HCT116 (cell line): ENCODE results near the gene DOCK10. TPM values are rescaled to one million over a fixed set of nuclear protein-coding genes. Genes with fewer than 3 reads are reported as not detected.

Source experiments
- ATAC-seq: fragments of 200-7000 bp; cut with Tn5 transposase; 2 replicates; pipeline ENCODE4 v1.9.1; 2020; ENCODE audit warnings: mild to moderate bottlenecking, moderate library complexity
- BruUV-seq: library from RNA; stranded (reverse); fragments of 400-500 nt; replicated peaks from 2 replicates; lab custom pipeline; 2021; lab: Mats Ljungman, UMichigan
- CTCF ChIA-PET: fragments of 300-600 bp; sonication (Branson Sonifier 250); formaldehyde crosslinking; loops from one replicate; lab custom pipeline; 2021; ENCODE audit warnings: antibody characterized with exemption; lab: Charles Lee
- POLR2A ChIA-PET: fragments of 300-600, 350-600 bp; sonication (Branson Sonifier 250); formaldehyde crosslinking; loops from one replicate; lab custom pipeline; 2021; ENCODE audit warnings: antibody characterized with exemption; lab: Charles Lee
- RAD21 ChIA-PET, 2 experiments: fragments of 300-600 bp; sonication (Branson Sonifier 250); formaldehyde crosslinking; loops; one replicate each; lab custom pipeline; 2023; ENCODE audit warnings: low total read pairs in 2 of 2; ENCODE audit not compliant: uncharacterized antibody in 2 of 2, unreplicated experiment in 2 of 2, low non-redundant PET in 1 of 2; lab: Charles Lee
- DNase-seq: peaks from one replicate; pipeline ENCODE4 v3.0.0-alpha.2; 2010; ENCODE audit warnings: low read depth, low spot score
- H2AFZ ChIP-seq: fragments of 200-600 bp; shearing (Covaris generic), sonication (generic); 2 replicates; pipeline ENCODE4 v1.6.1; 2017; ENCODE audit warnings: low read depth, mixed run types, mixed read lengths, antibody characterized with exemption, low read length; ENCODE audit not compliant: poor library complexity, severe bottlenecking
- H3K27ac ChIP-seq: 2 replicates; pipeline ENCODE4 v1.5.1; 2012; ENCODE audit warnings: low read depth, low read length
- H3K27me3 ChIP-seq: fragments of 200-600 bp; sonication (generic); 2 replicates; pipeline ENCODE4 v1.6.1; 2016; ENCODE audit warnings: mixed run types, low read length, mixed read lengths; ENCODE audit not compliant: insufficient read depth
- H3K36me3 ChIP-seq, 2 experiments: fragments of 200-500 bp in 1 of 2; fragments of 200-600 bp in 1 of 2; sonication (Bioruptor generic) in 1 of 2; sonication (generic) in 1 of 2; 2 replicates each; pipeline versions ENCODE4 v1.5.1 to v1.6.1; 2014 to 2016; ENCODE audit warnings: low read length in 2 of 2, inconsistent platforms in 1 of 2, mixed read lengths in 1 of 2, mixed run types in 1 of 2; ENCODE audit not compliant: insufficient read depth in 2 of 2, control insufficient read depth in 1 of 2
- H3K4me1 ChIP-seq, 2 experiments: fragments of 200-600 bp in 1 of 2; sonication (generic) in 1 of 2; 2 replicates each; pipeline versions ENCODE4 v1.5.1 to v1.6.1; 2012 to 2017; ENCODE audit warnings: low read length in 2 of 2, inconsistent platforms in 1 of 2, mild to moderate bottlenecking in 1 of 2, mixed read lengths in 1 of 2, mixed run types in 1 of 2, moderate library complexity in 1 of 2; ENCODE audit not compliant: insufficient read depth in 2 of 2, control insufficient read depth in 1 of 2
- H3K4me2 ChIP-seq: fragments of 200-600 bp; sonication (generic); 2 replicates; pipeline ENCODE4 v1.6.1; 2017; ENCODE audit warnings: mixed run types, low read length, mixed read lengths
- H3K4me3 ChIP-seq, 2 experiments: fragments of 200-600 bp in 1 of 2; sonication (generic) in 1 of 2; replicated peaks in 1 of 2; 2 replicates each; pipeline ENCODE4 v1.5.1; 2011 to 2016; ENCODE audit warnings: low read length in 2 of 2, control low read depth in 1 of 2, low read depth in 1 of 2, mild to moderate bottlenecking in 1 of 2, mixed read lengths in 1 of 2, mixed run types in 1 of 2
- H3K79me2 ChIP-seq: fragments of 200-600 bp; sonication (generic); 2 replicates; pipeline ENCODE4 v1.6.1; 2017; ENCODE audit warnings: mild to moderate bottlenecking, mixed run types, low read length, moderate library complexity, mixed read lengths; ENCODE audit not compliant: insufficient read depth
- H3K9ac ChIP-seq: fragments of 200-600 bp; sonication (generic); 2 replicates; pipeline ENCODE4 v1.6.1; 2016; ENCODE audit warnings: low read length, mixed read lengths
- H3K9me2 ChIP-seq: fragments of 200-600 bp; sonication (generic), shearing (Covaris generic); 2 replicates; pipeline ENCODE4 v1.6.1; 2017; ENCODE audit warnings: mixed run types, mild to moderate bottlenecking, moderate library complexity; ENCODE audit not compliant: insufficient read depth
- H3K9me3 ChIP-seq, 2 experiments: fragments of 200-500 bp in 1 of 2; fragments of 200-600 bp in 1 of 2; sonication (Bioruptor generic) in 1 of 2; sonication (generic) in 1 of 2; 2 replicates each; pipeline ENCODE4 v1.6.1; 2014 to 2017; ENCODE audit warnings: low read length in 2 of 2, mixed read lengths in 2 of 2, inconsistent platforms in 1 of 2, low read depth in 1 of 2, mild to moderate bottlenecking in 1 of 2, mixed run types in 1 of 2, moderate library complexity in 1 of 2; ENCODE audit not compliant: control insufficient read depth in 1 of 2, insufficient read depth in 1 of 2
- H4K20me1 ChIP-seq: fragments of 200-600 bp; sonication (generic), shearing (Covaris generic); 2 replicates; pipeline ENCODE4 v1.6.1; 2017; ENCODE audit warnings: mixed run types, mild to moderate bottlenecking, moderate library complexity; ENCODE audit not compliant: insufficient read depth
- CBX3 ChIP-seq: IDR thresholded peaks from 2 replicates; pipeline ENCODE4 v1.6.1; 2012; ENCODE audit warnings: low read depth
- FOSL1 ChIP-seq: IDR thresholded peaks from 2 replicates; pipeline ENCODE4 v1.6.1; 2012; ENCODE audit warnings: low read depth
- POLR2A ChIP-seq: IDR thresholded peaks from 2 replicates; pipeline ENCODE4 v1.7.0; 2011; ENCODE audit warnings: borderline replicate concordance; ENCODE audit not compliant: insufficient read depth, insufficient read length; ENCODE audit errors: extremely low read depth
- POLR2AphosphoS5 ChIP-seq: IDR thresholded peaks from 2 replicates; pipeline ENCODE4 v1.6.1; 2011; ENCODE audit warnings: mild to moderate bottlenecking, low read depth, low read length, moderate library complexity
- SRF ChIP-seq: IDR thresholded peaks from 2 replicates; pipeline ENCODE4 v1.6.1; 2012; ENCODE audit warnings: low read depth
- ZFX ChIP-seq: fragments of 450-650 bp; IDR thresholded peaks from 2 replicates; pipeline ENCODE4 v1.6.1; 2017
- intact Hi-C: fragments of 100-400 bp; cut with micrococcal nuclease; formaldehyde crosslinking; loops from 2 replicates; pipeline ENCODE4 v1.10.0; 2022
- total RNA-seq: library from RNA; stranded (reverse); gene quantifications from one replicate; pipeline ENCODE4 v1.2.1, GENCODE V29; 2021; ENCODE audit not compliant: unreplicated experiment

Gene DOCK10
- total RNA-seq, 1 experiment from 2014 or later, result 0.54 TPM

DNA sequence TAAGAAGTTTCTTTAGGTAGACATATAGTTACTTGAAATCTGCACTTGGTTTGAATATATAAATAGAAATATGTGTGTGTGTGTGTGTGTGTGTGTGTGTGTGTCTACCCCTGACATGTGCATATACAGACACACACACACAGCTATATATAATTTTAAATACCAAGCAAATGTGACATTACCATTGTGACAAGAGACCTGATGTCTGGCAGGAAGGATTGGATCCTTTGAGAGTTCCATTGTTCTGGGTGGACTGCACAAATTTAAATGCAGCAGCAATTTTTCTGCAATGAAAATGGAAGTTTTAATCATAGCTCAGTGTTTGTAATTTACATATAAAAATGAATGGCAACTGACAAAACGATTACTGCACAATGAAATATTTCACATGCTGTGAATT lies 238.3 kb downstream of the DOCK10 start:
- DNase-seq, result no peak
- Histone ChIP-seq H3K79me2 (no peaks in the 10 kb centered on the region), H3K4me3 (no peak overlapping the region), H3K4me1 (0 out of 4 replicates have a peak, but pooled peaks cover 0 to 5% of the 10 kb centered on the region in 2 experiments), H2AFZ (no peak overlapping the region), H3K9me3 (no peaks in the 10 kb centered on the region), H3K9me2 (no peaks in the 10 kb centered on the region), H3K27ac (no peak overlapping the region), H3K36me3 (no peaks in the 10 kb centered on the region), H3K4me2 (no peak overlapping the region), H3K9ac (no peak overlapping the region), H4K20me1 (no peaks in the 10 kb centered on the region), H3K27me3 (no peaks in the 10 kb centered on the region)
- BruUV-seq, result no TSS peak
- intact Hi-C loops, result no loop called here
- POLR2A ChIA-PET, result no interaction called here
- RAD21 ChIA-PET, result no interaction called here
- CTCF ChIA-PET, result no interaction called here
- ATAC-seq, result no peak
- TF ChIP-seq SRF, result no peak
- TF ChIP-seq CBX3, result no peak
- no peak for TF ChIP-seq ZFX
- no peak for TF ChIP-seq POLR2AphosphoS5

DNA sequence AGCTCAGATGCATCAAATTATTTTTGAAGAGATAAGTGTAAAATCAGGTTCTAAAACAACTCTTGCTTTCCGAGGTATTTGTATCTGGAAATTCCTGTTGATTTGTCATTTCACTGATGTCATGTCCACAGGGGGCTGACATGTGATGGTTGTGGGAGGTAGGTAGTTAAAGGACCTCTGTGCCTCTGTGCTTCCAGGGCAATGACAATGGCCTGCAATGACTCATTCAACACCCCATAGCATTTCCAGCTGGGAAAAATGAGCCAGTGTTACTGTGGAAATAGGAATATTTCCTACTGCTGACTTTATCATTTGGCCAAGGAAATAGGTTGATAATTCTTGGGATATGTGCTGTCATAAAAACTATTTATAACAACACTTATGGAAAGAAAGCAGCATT lies 239.9 kb downstream of the DOCK10 start:
- Histone ChIP-seq H2AFZ (no peak overlapping the region), H3K79me2 (no peaks in the 10 kb centered on the region), H3K27me3 (no peaks in the 10 kb centered on the region), H3K9me2 (no peaks in the 10 kb centered on the region), H3K4me3 (no peak overlapping the region), H3K27ac (no peak overlapping the region), H4K20me1 (no peaks in the 10 kb centered on the region), H3K9ac (no peak overlapping the region), H3K4me1 (0 out of 4 replicates have a peak, but pooled peaks cover 0 to 5% of the 10 kb centered on the region in 2 experiments), H3K36me3 (no peaks in the 10 kb centered on the region), H3K4me2 (no peak overlapping the region), H3K9me3 (no peaks in the 10 kb centered on the region)
- intact Hi-C loops, result no loop called here
- no TSS peak for BruUV-seq
- POLR2A ChIA-PET, result no interaction called here
- RAD21 ChIA-PET, result no interaction called here
- CTCF ChIA-PET, result no interaction called here
- DNase-seq, result no peak
- TF ChIP-seq POLR2A (no peak), FOSL1 (peak; percentile 16; the same call in 1 of the 2 replicates)
- no peak for ATAC-seq
